ENCODE results near the gene BOC.

- TF ChIP-seq CTCF (CRISPR knock-in tag; IDR thresholded peaks at IDR 0.05): no peak
- TF ChIP-seq POLR2AphosphoS5 (IDR thresholded peaks at IDR 0.05; ENCODE audit: low read depth, low read length): no peak
- TF ChIP-seq GABPA (IDR thresholded peaks at IDR 0.05; ENCODE audit: low read depth, low read length): no peak
- no peak for TF ChIP-seq GABPA (CRISPR knock-in tag; IDR thresholded peaks at IDR 0.05; ENCODE audit: low read depth)
- TF ChIP-seq SIN3A (IDR thresholded peaks at IDR 0.05; ENCODE audit: borderline replicate concordance, low read depth, low read length): no peak
- TF ChIP-seq ELF4 (CRISPR knock-in tag; IDR thresholded peaks at IDR 0.05; ENCODE audit: borderline replicate concordance): no peak
- TF ChIP-seq REL (CRISPR knock-in tag; conservative IDR thresholded peaks at IDR 0.05): no peak
- TF ChIP-seq EP300 (IDR thresholded peaks at IDR 0.05; ENCODE audit: low read depth in 2 of 2, low read length in 2 of 2): no peak
- TF ChIP-seq EP300 (CRISPR knock-in tag; IDR thresholded peaks at IDR 0.05; ENCODE audit: borderline replicate concordance): no peak
- TF ChIP-seq SALL2 (CRISPR knock-in tag; IDR thresholded peaks at IDR 0.05): no peak
Measured at GRCh38 chr3:113291572-113291971, 80.2 kb downstream of the BOC start.

All from HepG2 (cell line).